Measurements from ENCODE around the gene CNPY4.

DNA sequence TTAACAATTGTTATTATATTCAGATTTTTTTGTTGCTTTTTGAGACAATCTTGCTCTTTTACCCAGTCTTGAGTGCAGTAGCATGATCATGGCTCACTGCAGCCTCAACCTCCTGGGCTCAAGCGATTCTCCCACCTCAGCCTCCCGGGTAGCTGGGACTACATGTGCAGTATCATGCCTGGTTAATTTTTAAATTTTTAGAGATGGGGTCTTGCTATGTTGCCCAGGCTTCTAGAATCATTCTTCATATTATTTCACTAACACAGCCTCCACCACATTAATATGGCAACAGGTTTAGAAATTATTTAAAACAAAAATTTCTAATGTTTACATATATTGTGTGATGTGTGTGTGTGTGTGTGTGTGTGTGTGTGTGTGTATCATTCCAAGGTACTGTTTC is 27.8 kb downstream of the CNPY4 start:
- TF ChIP-seq CTCF (IDR thresholded peaks at IDR 0.05) = no peak
- no peak for TF ChIP-seq POLR2A (IDR thresholded peaks at IDR 0.05)
